ENCODE data around the gene ARID5B. TPM values are rescaled to one million over a fixed set of nuclear protein-coding genes. Genes with fewer than 3 reads are reported as not detected.
A peak's percentile ranks its signal among the peaks of the same experiment; 100 is the strongest.

ARID5B gene
- total and polyA plus RNA-seq, 2 experiments from 2014 or later: 53.2 to 55.0 TPM

- Histone ChIP-seq H3K4me2 (peak overlapping the region; percentile 90), H4K20me1 (ENCODE audit: insufficient read depth, poor library complexity, severe bottlenecking) (peaks cover 9% of the 10 kb centered on the region), H3K9me2 (replicated peaks; ENCODE audit: insufficient read depth) (no peaks in the 10 kb centered on the region), H3K27me3 (no peaks in the 10 kb centered on the region), H3K36me3 (replicated peaks; ENCODE audit: insufficient read depth, low read depth) (no peaks in the 10 kb centered on the region), H3K9me3 (ENCODE audit: low read depth) (no peaks in the 10 kb centered on the region), H3K79me2 (peaks cover 88% of the 10 kb centered on the region), H3K4me3 (no peak overlapping the region), H3K27ac (peak overlapping the region; percentile 56), H3K4me1 (ENCODE audit: insufficient read depth) (no peaks in the 10 kb centered on the region), H2AFZ (no peak overlapping the region)
- WGBS (ENCODE audit: low lambda C conversion rate, missing lambda C conversion rate): 94% methylated on average over 3 of the region's 3 CpGs
- TF ChIP-seq, protein P1, sequence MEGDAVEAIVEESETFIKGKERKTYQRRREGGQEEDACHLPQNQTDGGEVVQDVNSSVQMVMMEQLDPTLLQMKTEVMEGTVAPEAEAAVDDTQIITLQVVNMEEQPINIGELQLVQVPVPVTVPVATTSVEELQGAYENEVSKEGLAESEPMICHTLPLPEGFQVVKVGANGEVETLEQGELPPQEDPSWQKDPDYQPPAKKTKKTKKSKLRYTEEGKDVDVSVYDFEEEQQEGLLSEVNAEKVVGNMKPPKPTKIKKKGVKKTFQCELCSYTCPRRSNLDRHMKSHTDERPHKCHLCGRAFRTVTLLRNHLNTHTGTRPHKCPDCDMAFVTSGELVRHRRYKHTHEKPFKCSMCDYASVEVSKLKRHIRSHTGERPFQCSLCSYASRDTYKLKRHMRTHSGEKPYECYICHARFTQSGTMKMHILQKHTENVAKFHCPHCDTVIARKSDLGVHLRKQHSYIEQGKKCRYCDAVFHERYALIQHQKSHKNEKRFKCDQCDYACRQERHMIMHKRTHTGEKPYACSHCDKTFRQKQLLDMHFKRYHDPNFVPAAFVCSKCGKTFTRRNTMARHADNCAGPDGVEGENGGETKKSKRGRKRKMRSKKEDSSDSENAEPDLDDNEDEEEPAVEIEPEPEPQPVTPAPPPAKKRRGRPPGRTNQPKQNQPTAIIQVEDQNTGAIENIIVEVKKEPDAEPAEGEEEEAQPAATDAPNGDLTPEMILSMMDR (IDR thresholded peaks at IDR 0.05; ENCODE audit: poor library complexity): no peak
- TF ChIP-seq EZH2phosphoT487 (IDR thresholded peaks at IDR 0.05; ENCODE audit: low read depth, severe bottlenecking, unreplicated experiment) (no peak), EZH2 (IDR thresholded peaks at IDR 0.05; ENCODE audit: borderline replicate concordance) (no peak)
- DNase-seq (ENCODE audit: low spot score): no peak
These were observed 4.5 kb downstream of the ARID5B start for GRCh38 chr10:61905837-61906561.

- no peaks in the 10 kb centered on the region for H3K4me1 ChIP-seq (ENCODE audit: insufficient read depth)
- no peaks in the 10 kb centered on the region for H3K9me2 ChIP-seq (replicated peaks; ENCODE audit: insufficient read depth)
- H4K20me1 ChIP-seq (ENCODE audit: insufficient read depth, poor library complexity, severe bottlenecking): peaks cover 9% of the 10 kb centered on the region
- no peak overlapping the region for H3K4me3 ChIP-seq
- DNase-seq (ENCODE audit: low spot score): no peak
- H3K9me3 ChIP-seq (ENCODE audit: low read depth): no peaks in the 10 kb centered on the region
- no peak overlapping the region for H2AFZ ChIP-seq
- H3K36me3 ChIP-seq (replicated peaks; ENCODE audit: insufficient read depth, low read depth): no peaks in the 10 kb centered on the region
- peaks cover 91% of the 10 kb centered on the region for H3K79me2 ChIP-seq
- H3K27ac ChIP-seq: no peak overlapping the region
- TF ChIP-seq EZH2phosphoT487 (IDR thresholded peaks at IDR 0.05; ENCODE audit: low read depth, severe bottlenecking, unreplicated experiment) (no peak), EZH2 (IDR thresholded peaks at IDR 0.05; ENCODE audit: borderline replicate concordance) (no peak)
- TF ChIP-seq, protein P1 (IDR thresholded peaks at IDR 0.05; ENCODE audit: poor library complexity): no peak
- no peaks in the 10 kb centered on the region for H3K27me3 ChIP-seq
- H3K4me2 ChIP-seq: peak overlapping the region; percentile 90
- whole genome bisulfite sequencing (ENCODE audit: low lambda C conversion rate, missing lambda C conversion rate): 64% methylated on average over 2 of the region's 2 CpGs
These were observed 5.0 kb downstream of the ARID5B start for GRCh38 chr10:61906562-61906901.

DNA sequence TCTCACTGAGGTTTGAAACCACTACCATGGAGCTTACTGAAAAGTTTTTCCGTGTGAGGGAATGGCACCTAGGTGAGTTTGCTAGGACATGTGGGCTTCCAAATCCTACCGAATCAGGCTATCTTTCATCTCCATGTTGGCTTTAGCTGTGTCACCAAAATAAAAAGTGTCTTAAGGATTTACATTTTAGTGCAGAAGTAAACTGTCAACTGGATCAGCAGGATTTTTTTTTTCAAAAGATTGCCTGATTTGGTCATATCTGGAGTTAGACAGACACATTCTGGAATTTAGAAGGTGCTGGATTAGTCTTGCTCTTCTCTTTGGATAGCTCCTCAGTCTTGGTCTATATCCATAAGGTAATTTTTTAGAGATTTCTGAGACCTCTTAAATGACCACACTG lies 5.5 kb downstream of the ARID5B start:
- H3K27me3 ChIP-seq: no peaks in the 10 kb centered on the region
- no peak for DNase-seq (ENCODE audit: low spot score)
- H3K4me1 ChIP-seq (ENCODE audit: insufficient read depth): no peaks in the 10 kb centered on the region
- H3K79me2 ChIP-seq: peaks cover 91% of the 10 kb centered on the region
- 78% methylated on average over 2 of the region's 2 CpGs for WGBS (ENCODE audit: low lambda C conversion rate, missing lambda C conversion rate)
- no peak overlapping the region for H2AFZ ChIP-seq
- H3K4me3 ChIP-seq: no peak overlapping the region
- peaks cover 9% of the 10 kb centered on the region for H4K20me1 ChIP-seq (ENCODE audit: insufficient read depth, poor library complexity, severe bottlenecking)
- H3K36me3 ChIP-seq (replicated peaks; ENCODE audit: insufficient read depth, low read depth): no peaks in the 10 kb centered on the region
- TF ChIP-seq, protein P1 (IDR thresholded peaks at IDR 0.05; ENCODE audit: poor library complexity): no peak
- TF ChIP-seq EZH2phosphoT487 (IDR thresholded peaks at IDR 0.05; ENCODE audit: low read depth, severe bottlenecking, unreplicated experiment) (no peak), EZH2 (IDR thresholded peaks at IDR 0.05; ENCODE audit: borderline replicate concordance) (no peak)
- no peaks in the 10 kb centered on the region for H3K9me3 ChIP-seq (ENCODE audit: low read depth)
- no peaks in the 10 kb centered on the region for H3K9me2 ChIP-seq (replicated peaks; ENCODE audit: insufficient read depth)
- no peak overlapping the region for H3K27ac ChIP-seq
- peak overlapping the region; percentile 90 for H3K4me2 ChIP-seq
